Fibroblast of lung (primary cell): ENCODE measurements around the gene CAMKMT. TPM values are rescaled to one million over a fixed set of nuclear protein-coding genes. Genes with fewer than 3 reads are reported as not detected.

Experiments
- DNase-seq, 2 donors: peaks; one replicate each; pipeline versions ENCODE4 v3.0.0 to v3.0.0-alpha.2; 2010; ENCODE audit warnings: low read depth in 2 of 2
- H2AFZ ChIP-seq: 2 replicates; pipeline ENCODE4 v1.5.1; 2012; ENCODE audit warnings: low read length, control low read depth, inconsistent platforms
- H3K27ac ChIP-seq: 2 replicates; pipeline ENCODE4 v1.5.1; 2011; ENCODE audit warnings: low read length, control low read depth; ENCODE audit not compliant: insufficient read depth
- H3K27me3 ChIP-seq: 2 replicates; pipeline ENCODE4 v1.5.1; 2011; ENCODE audit warnings: mild to moderate bottlenecking, low read length; ENCODE audit not compliant: control insufficient read depth, insufficient read depth
- H3K36me3 ChIP-seq: 2 replicates; pipeline ENCODE4 v1.5.1; 2011; ENCODE audit warnings: low read length; ENCODE audit not compliant: control insufficient read depth, insufficient read depth
- H3K4me1 ChIP-seq: 2 replicates; pipeline ENCODE4 v1.5.1; 2011; ENCODE audit warnings: low read length; ENCODE audit not compliant: control insufficient read depth, insufficient read depth; ENCODE audit errors: extremely low read depth
- H3K4me2 ChIP-seq: 2 replicates; pipeline ENCODE4 v1.5.1; 2011; ENCODE audit warnings: low read length, control low read depth; ENCODE audit not compliant: insufficient read depth; ENCODE audit errors: extremely low read depth
- H3K4me3 ChIP-seq, 4 experiments: fragments of 200-600 bp in 1 of 4; sonication (generic) in 1 of 4; replicated peaks in 1 of 4; 2 replicates each; pipeline ENCODE4 v1.5.1; 2011 to 2016; ENCODE audit warnings: low read length in 4 of 4, low read depth in 3 of 4, mild to moderate bottlenecking in 3 of 4, control low read depth in 2 of 4, inconsistent platforms in 1 of 4, mixed read lengths in 1 of 4; ENCODE audit not compliant: insufficient read depth in 1 of 4; ENCODE audit errors: control extremely low read depth in 1 of 4
- H3K79me2 ChIP-seq: 2 replicates; pipeline ENCODE4 v1.5.1; 2012; ENCODE audit warnings: mild to moderate bottlenecking, low read length, inconsistent platforms; ENCODE audit not compliant: control insufficient read depth, insufficient read depth
- H3K9ac ChIP-seq: 2 replicates; pipeline ENCODE4 v1.5.1; 2011; ENCODE audit warnings: mild to moderate bottlenecking, low read length, control low read depth; ENCODE audit not compliant: insufficient read depth
- H3K9me3 ChIP-seq: 2 replicates; pipeline ENCODE4 v1.5.1; 2012; ENCODE audit warnings: low read depth, low read length; ENCODE audit not compliant: control insufficient read depth, insufficient read depth
- H4K20me1 ChIP-seq: 2 replicates; pipeline ENCODE4 v1.5.1; 2011; ENCODE audit warnings: low read length; ENCODE audit not compliant: control insufficient read depth, insufficient read depth; ENCODE audit errors: extremely low read depth
- EZH2 ChIP-seq: IDR thresholded peaks from 2 replicates; pipeline ENCODE4 v1.5.1; 2012; ENCODE audit warnings: low read length, control low read depth, mild to moderate bottlenecking; ENCODE audit errors: missing control alignments
- polyA plus RNA-seq, 2 donors: library from polyadenylated mRNA; depleted of rRNA in 1 of 2; stranded (reverse) in 1 of 2; unstranded in 1 of 2; fragments of >200 nt; gene quantifications; 2 replicates each; pipeline ENCODE4 v1.2.1, GENCODE V29; 2011 to 2012; ENCODE audit warnings: missing spikeins in 1 of 2
- total RNA-seq: library from RNA; depleted of rRNA; stranded (reverse); fragments of >200 nt; gene quantifications from 2 replicates; pipeline ENCODE4 v1.2.1, GENCODE V29; 2014
- TF ChIP-seq, protein P1 (sequence below), 2 donors: IDR thresholded peaks in 1 of 2; conservative IDR thresholded peaks in 1 of 2; 1 replicate in 1 of 2; 2 replicates in 1 of 2; pipeline ENCODE4 v1.5.1; 2011 to 2012; ENCODE audit warnings: low read length in 2 of 2, control low read depth in 1 of 2, inconsistent platforms in 1 of 2, low read depth in 1 of 2, mild to moderate bottlenecking in 1 of 2

CAMKMT gene
- total and polyA plus RNA-seq, 2 donors (not counting 1 experiment from before 2014, with no cell fraction given), result 7.9 to 11.6 TPM

DNA sequence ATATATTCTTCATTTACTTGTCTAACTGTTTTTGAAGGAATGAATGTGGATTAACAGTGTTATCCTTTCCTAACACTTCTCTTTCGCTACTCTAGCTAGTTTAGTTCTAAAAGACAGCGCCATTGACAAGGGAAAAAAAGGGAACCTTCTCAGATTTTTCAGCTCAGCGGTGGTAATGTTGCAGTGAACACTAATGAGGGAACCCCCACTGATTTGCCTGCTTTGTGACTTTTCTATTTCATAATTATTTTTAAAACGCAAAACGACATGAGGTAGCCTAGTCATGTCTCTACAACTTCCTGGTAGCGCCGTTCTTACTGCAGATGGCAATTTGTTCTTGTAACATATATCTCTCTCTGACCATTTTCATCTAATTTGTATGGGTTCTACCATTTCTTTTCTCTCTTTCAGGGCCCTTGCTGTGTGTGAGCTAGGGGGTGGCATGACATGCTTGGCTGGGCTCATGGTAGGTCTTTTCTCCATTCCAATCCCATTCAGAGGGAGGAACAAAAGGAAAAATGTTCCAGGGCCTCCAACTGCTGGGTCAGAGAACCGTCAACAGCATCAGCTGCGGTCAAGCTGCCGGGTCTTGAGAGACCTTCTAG is 344.2 kb downstream of the CAMKMT start:
- Histone ChIP-seq H3K36me3 (no peaks in the 10 kb centered on the region), H2AFZ (no peak overlapping the region), H3K27ac (no peak overlapping the region), H3K9ac (no peak overlapping the region), H3K27me3 (no peaks in the 10 kb centered on the region), H3K9me3 (no peaks in the 10 kb centered on the region), H3K4me1 (no peaks in the 10 kb centered on the region), H3K4me3 (no peak overlapping the region), H3K79me2 (no peaks in the 10 kb centered on the region), H3K4me2 (no peak overlapping the region), H4K20me1 (no peaks in the 10 kb centered on the region)
- TF ChIP-seq, protein P1, sequence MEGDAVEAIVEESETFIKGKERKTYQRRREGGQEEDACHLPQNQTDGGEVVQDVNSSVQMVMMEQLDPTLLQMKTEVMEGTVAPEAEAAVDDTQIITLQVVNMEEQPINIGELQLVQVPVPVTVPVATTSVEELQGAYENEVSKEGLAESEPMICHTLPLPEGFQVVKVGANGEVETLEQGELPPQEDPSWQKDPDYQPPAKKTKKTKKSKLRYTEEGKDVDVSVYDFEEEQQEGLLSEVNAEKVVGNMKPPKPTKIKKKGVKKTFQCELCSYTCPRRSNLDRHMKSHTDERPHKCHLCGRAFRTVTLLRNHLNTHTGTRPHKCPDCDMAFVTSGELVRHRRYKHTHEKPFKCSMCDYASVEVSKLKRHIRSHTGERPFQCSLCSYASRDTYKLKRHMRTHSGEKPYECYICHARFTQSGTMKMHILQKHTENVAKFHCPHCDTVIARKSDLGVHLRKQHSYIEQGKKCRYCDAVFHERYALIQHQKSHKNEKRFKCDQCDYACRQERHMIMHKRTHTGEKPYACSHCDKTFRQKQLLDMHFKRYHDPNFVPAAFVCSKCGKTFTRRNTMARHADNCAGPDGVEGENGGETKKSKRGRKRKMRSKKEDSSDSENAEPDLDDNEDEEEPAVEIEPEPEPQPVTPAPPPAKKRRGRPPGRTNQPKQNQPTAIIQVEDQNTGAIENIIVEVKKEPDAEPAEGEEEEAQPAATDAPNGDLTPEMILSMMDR (conservative IDR thresholded peaks at IDR 0.05 in 1 of 2, IDR thresholded peaks at IDR 0.05 in 1 of 2; ENCODE audit: low read depth in 1 of 2, low read length in 2 of 2), result no peak
- TF ChIP-seq EZH2, result no peak
- DNase-seq, result no peak

DNA sequence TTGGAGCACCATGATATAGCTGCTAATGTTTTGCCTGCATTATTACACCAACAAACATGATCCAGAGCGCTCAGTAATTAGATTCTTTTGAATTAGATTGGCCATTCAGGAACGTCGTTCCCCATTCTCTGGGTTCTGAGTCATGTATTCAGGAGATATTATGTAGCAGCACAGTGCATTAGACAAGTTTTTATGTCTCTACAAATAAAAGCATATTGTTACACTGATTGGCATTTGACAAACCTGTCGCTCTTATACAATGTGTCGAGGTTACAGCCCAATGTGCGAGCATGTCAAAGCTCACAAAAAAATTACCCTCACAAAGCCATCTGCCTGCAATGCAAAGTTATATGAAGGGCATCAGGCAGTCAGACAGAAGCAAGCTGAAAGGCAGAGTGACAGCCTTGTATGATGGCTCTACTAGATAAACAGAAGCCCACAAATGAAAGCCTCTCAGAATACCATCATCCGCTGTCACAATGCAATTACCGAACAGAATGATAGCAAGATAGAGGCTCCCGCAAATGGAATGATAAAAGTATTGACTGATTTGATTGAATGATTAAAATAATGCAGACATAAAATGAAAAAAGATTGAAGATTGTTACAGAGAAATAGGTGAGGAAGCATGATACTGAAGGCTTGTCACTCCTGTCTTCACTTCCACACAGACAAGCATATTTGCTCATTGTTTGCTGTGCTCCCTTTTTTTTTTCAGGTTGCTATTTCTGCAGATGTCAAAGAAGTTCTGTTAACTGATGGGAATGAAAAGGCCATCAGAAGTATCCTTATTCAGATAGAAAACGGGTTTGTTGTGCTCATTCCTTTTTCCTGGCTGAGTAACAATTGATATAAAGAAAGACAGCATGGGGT is 345.2 kb downstream of the CAMKMT start:
- Histone ChIP-seq H3K4me3 (no peak overlapping the region), H3K4me2 (no peak overlapping the region), H2AFZ (no peak overlapping the region), H3K27me3 (no peaks in the 10 kb centered on the region), H3K27ac (no peak overlapping the region), H3K36me3 (no peaks in the 10 kb centered on the region), H4K20me1 (no peaks in the 10 kb centered on the region), H3K9me3 (no peaks in the 10 kb centered on the region), H3K4me1 (no peaks in the 10 kb centered on the region), H3K9ac (no peak overlapping the region), H3K79me2 (no peaks in the 10 kb centered on the region)
- no peak for TF ChIP-seq EZH2
- TF ChIP-seq, protein P1 (conservative IDR thresholded peaks at IDR 0.05 in 1 of 2, IDR thresholded peaks at IDR 0.05 in 1 of 2; ENCODE audit: low read depth in 1 of 2, low read length in 2 of 2), result no peak
- peak in 1 of 2 donors; percentile 18 for DNase-seq

DNA sequence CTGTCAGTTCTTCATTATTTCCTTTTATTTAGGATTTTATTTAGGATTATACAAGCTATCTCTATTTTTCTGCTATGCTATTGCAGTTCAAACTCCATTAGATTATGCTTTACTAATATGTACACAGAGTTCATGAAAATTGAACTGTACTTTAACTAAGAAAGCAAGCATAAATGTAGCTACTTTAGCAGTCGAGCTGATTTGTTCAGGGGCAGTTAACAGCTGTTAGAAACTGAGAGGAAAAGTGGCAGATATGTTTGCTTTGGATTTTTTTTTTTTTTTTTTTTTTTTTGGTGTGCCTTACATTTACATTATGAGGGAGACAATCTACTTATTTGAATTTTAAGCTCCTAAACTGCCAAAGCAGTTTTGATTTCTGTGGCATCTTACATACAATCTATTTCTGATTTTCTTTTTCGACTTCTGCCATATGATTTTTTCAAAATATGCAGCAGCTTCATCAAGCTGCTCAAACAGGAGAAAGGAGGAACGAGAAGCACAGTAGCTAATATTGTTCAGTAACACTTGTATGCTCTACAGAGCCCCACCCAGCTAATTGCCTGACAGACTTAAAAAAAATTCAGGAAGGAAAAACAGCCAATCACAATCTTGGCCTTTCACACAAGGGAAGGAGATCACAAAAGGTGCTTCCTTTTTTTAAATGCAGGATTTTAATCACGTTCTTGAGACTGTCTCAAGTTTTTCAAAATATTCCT is 346.4 kb downstream of the CAMKMT start:
- Histone ChIP-seq H3K36me3 (no peaks in the 10 kb centered on the region), H3K9ac (no peak overlapping the region), H3K4me2 (no peak overlapping the region), H3K27ac (no peak overlapping the region), H3K9me3 (no peaks in the 10 kb centered on the region), H3K4me1 (no peaks in the 10 kb centered on the region), H3K79me2 (no peaks in the 10 kb centered on the region), H3K27me3 (no peaks in the 10 kb centered on the region), H3K4me3 (no peak overlapping the region), H2AFZ (no peak overlapping the region), H4K20me1 (no peaks in the 10 kb centered on the region)
- TF ChIP-seq, protein P1 (conservative IDR thresholded peaks at IDR 0.05 in 1 of 2, IDR thresholded peaks at IDR 0.05 in 1 of 2; ENCODE audit: low read depth in 1 of 2, low read length in 2 of 2), result no peak
- no peak for TF ChIP-seq EZH2
- no peak for DNase-seq
